ENCODE data around the gene NOTCH2.

DNA sequence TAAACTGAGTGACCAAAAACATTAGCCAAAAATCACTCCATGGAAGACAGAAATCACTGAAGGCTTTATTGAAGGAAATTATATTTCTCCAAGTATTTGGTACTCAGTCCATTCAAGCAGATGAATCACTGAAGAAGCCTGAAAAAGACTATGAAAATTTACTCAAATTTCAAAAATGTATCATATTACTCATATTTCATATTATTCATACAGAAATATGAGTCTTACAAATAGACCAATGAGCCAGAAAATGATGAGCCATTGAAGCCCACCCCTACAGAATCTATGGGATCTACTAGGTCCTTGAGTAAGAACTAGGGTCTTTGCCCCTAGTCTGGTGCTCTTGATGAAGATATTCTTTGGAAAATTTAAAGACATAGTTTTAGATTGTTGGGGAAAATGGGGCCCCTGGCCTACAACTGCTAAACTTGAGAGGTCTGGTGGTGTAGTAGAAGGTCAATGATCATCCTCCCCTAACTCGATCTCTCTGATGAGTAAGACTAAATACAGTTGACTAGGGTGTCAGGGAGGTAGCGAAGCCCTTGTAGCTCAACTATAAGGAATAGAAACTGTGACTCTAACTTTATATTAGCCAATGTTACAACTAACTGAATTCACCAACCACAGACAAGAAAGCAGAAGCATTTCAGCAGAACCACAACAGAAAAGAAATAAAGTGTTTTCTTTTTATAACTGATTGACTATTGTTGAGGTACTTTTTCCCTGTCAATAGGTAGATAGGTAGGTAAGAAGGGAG is 81.0 kb downstream of the NOTCH2 start:
- TF ChIP-seq, protein P1, sequence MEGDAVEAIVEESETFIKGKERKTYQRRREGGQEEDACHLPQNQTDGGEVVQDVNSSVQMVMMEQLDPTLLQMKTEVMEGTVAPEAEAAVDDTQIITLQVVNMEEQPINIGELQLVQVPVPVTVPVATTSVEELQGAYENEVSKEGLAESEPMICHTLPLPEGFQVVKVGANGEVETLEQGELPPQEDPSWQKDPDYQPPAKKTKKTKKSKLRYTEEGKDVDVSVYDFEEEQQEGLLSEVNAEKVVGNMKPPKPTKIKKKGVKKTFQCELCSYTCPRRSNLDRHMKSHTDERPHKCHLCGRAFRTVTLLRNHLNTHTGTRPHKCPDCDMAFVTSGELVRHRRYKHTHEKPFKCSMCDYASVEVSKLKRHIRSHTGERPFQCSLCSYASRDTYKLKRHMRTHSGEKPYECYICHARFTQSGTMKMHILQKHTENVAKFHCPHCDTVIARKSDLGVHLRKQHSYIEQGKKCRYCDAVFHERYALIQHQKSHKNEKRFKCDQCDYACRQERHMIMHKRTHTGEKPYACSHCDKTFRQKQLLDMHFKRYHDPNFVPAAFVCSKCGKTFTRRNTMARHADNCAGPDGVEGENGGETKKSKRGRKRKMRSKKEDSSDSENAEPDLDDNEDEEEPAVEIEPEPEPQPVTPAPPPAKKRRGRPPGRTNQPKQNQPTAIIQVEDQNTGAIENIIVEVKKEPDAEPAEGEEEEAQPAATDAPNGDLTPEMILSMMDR (IDR thresholded peaks at IDR 0.05; ENCODE audit: low read length) = no peak
- no peak for TF ChIP-seq EZH2 (optimal IDR thresholded peaks at IDR 0.05; ENCODE audit: low read depth, low read length)
- TF ChIP-seq EZH2phosphoT487 (IDR thresholded peaks at IDR 0.05; ENCODE audit: low read length) = no peak
